Subcutaneous abdominal adipose tissue (tissue), 5 donors: Measurements from ENCODE around the gene RBM45.

Experiments used
- H3K27ac ChIP-seq: one replicate; pipeline ENCODE4 v1.7.0; 2013; ENCODE audit warnings: low read depth, mild to moderate bottlenecking, inconsistent platforms, low read length, moderate library complexity
- H3K27me3 ChIP-seq, 5 donors: one replicate each; pipeline ENCODE4 v1.7.0; 2013; ENCODE audit warnings: low read length in 5 of 5, inconsistent platforms in 1 of 5; ENCODE audit not compliant: control insufficient read depth in 5 of 5, insufficient read depth in 4 of 5
- H3K36me3 ChIP-seq, 5 donors: one replicate each; pipeline ENCODE4 v1.7.0; 2013; ENCODE audit warnings: low read length in 5 of 5; ENCODE audit not compliant: control insufficient read depth in 5 of 5, insufficient read depth in 5 of 5
- H3K4me1 ChIP-seq, 5 donors: one replicate each; pipeline ENCODE4 v1.7.0; 2013; ENCODE audit warnings: low read length in 5 of 5, mild to moderate bottlenecking in 3 of 5, moderate library complexity in 1 of 5; ENCODE audit not compliant: control insufficient read depth in 5 of 5, insufficient read depth in 5 of 5
- H3K4me3 ChIP-seq, 5 donors: one replicate each; pipeline ENCODE4 v1.7.0; 2013; ENCODE audit warnings: low read length in 5 of 5, low read depth in 1 of 5
- H3K9ac ChIP-seq, 5 donors: one replicate each; pipeline ENCODE4 v1.7.0; 2013; ENCODE audit warnings: low read length in 5 of 5, mild to moderate bottlenecking in 4 of 5, moderate library complexity in 3 of 5
- H3K9me3 ChIP-seq, 5 donors: one replicate each; pipeline ENCODE4 v1.7.0; 2013; ENCODE audit warnings: low read length in 5 of 5; ENCODE audit not compliant: control insufficient read depth in 5 of 5
- donor health status: healthy.
- donor health status: healthy.
- donor health status: healthy.
- donor health status: healthy.
- donor health status: healthy.

RBM45 gene

GRCh38 chr2:178112202-178113152 is at the start of gene RBM45:
TSS of gene RBM45 (plus strand) at chr2:178112437. CDS start at chr2:178112547, 110 bp downstream.
- Histone ChIP-seq H3K4me1 (peaks cover 0 to 23% (median 21%) of the 10 kb centered on the region in 5 donors), H3K9me3 (no peaks in the 10 kb centered on the region), H3K27me3 (no peaks in the 10 kb centered on the region), H3K27ac (peak within 1 kb of the TSS; percentile 55), H3K4me3 (peak within 1 kb of the TSS; percentile 85 to 99 (median 96)), H3K9ac (peak within 1 kb of the TSS; percentile 91 to 99 (median 93)), H3K36me3 (peaks cover 0 to 5% (median 2%) of the 10 kb centered on the region in 5 donors)

- H3K4me3 ChIP-seq, result no peak overlapping the region
- H3K27me3 ChIP-seq, result peaks cover 0 to 1% (median 0%) of the 10 kb centered on the region in 5 donors
- H3K36me3 ChIP-seq, result no peaks in the 10 kb centered on the region
- H3K4me1 ChIP-seq, result no peaks in the 10 kb centered on the region
- H3K27ac ChIP-seq, result no peak overlapping the region
- no peak overlapping the region for H3K9ac ChIP-seq
- H3K9me3 ChIP-seq, result no peaks in the 10 kb centered on the region
Observed at GRCh38 chr2:178066324-178066723, 45.9 kb upstream of the RBM45 start.

- H3K4me1 ChIP-seq, result peaks cover 0 to 1% (median under 1%) of the 10 kb centered on the region in 5 donors
- no peak overlapping the region for H3K4me3 ChIP-seq
- no peak overlapping the region for H3K27ac ChIP-seq
- no peaks in the 10 kb centered on the region for H3K36me3 ChIP-seq
- no peak overlapping the region for H3K9ac ChIP-seq
- H3K9me3 ChIP-seq, result no peaks in the 10 kb centered on the region
- peaks cover 0 to 9% (median 0%) of the 10 kb centered on the region in 5 donors for H3K27me3 ChIP-seq
Observed at GRCh38 chr2:178066890-178067669, 45.2 kb upstream of the RBM45 start.

- peaks cover 0 to 13% (median 0%) of the 10 kb centered on the region in 5 donors for H3K27me3 ChIP-seq
- H3K27ac ChIP-seq, result no peak overlapping the region
- no peaks in the 10 kb centered on the region for H3K9me3 ChIP-seq
- H3K4me1 ChIP-seq, result peaks cover 0 to 14% (median 13%) of the 10 kb centered on the region in 5 donors
- no peaks in the 10 kb centered on the region for H3K36me3 ChIP-seq
- no peak overlapping the region for H3K4me3 ChIP-seq
- no peak overlapping the region for H3K9ac ChIP-seq
Observed at GRCh38 chr2:178068823-178069454, 43.3 kb upstream of the RBM45 start.

- Histone ChIP-seq H3K9me3 (no peaks in the 10 kb centered on the region), H3K4me1 (peaks cover 0 to 14% (median 13%) of the 10 kb centered on the region in 5 donors), H3K9ac (no peak overlapping the region), H3K27me3 (peaks cover 0 to 13% (median 0%) of the 10 kb centered on the region in 5 donors), H3K27ac (no peak overlapping the region), H3K36me3 (no peaks in the 10 kb centered on the region), H3K4me3 (no peak overlapping the region)
Observed at GRCh38 chr2:178069551-178069950, 42.7 kb upstream of the RBM45 start.

GRCh38 chr2:178070824-178071223 is 41.4 kb upstream of the RBM45 start:
- Histone ChIP-seq H3K27me3 (peaks cover 0 to 13% (median 3%) of the 10 kb centered on the region in 5 donors), H3K4me1 (peaks cover 0 to 14% (median 13%) of the 10 kb centered on the region in 5 donors), H3K36me3 (no peaks in the 10 kb centered on the region), H3K9ac (no peak overlapping the region), H3K4me3 (no peak overlapping the region), H3K9me3 (no peaks in the 10 kb centered on the region), H3K27ac (no peak overlapping the region)

- Histone ChIP-seq H3K27ac (no peak overlapping the region), H3K27me3 (peaks cover 0 to 13% (median 3%) of the 10 kb centered on the region in 5 donors), H3K9ac (peak overlapping the region in 1 of 5 donors; percentile 48), H3K4me3 (peak overlapping the region; percentile 11 to 76 (median 66)), H3K9me3 (no peaks in the 10 kb centered on the region), H3K4me1 (peaks cover 0 to 14% (median 13%) of the 10 kb centered on the region in 5 donors), H3K36me3 (no peaks in the 10 kb centered on the region)
Observed at GRCh38 chr2:178072000-178072382, 40.2 kb upstream of the RBM45 start.

GRCh38 chr2:178072383-178073301 is 39.6 kb upstream of the RBM45 start, which contains the start of gene PDE11A:
TSS of gene PDE11A (minus strand) at chr2:178072777. CDS start at chr2:178072437, 340 bp downstream.
- Histone ChIP-seq H3K4me1 (peaks cover 0 to 14% (median 13%) of the 10 kb centered on the region in 5 donors), H3K9me3 (no peaks in the 10 kb centered on the region), H3K36me3 (no peaks in the 10 kb centered on the region), H3K27me3 (peaks cover 0 to 13% (median 3%) of the 10 kb centered on the region in 5 donors), H3K27ac (no peak within 1 kb of the TSS), H3K4me3 (peak within 1 kb of the TSS; percentile 59 to 81 (median 68)), H3K9ac (peak within 1 kb of the TSS in 4 of 5 donors; percentile 48 to 68 (median 54))
